H1 (cell line): Measurements from ENCODE around the gene MRPL9. TPM values are rescaled to one million over a fixed set of nuclear protein-coding genes. Genes with fewer than 3 reads are reported as not detected.
A peak's percentile ranks its signal among the peaks of the same experiment; 100 is the strongest.

Experiments
- CTCF ChIA-PET: fragments of 300-600 bp; sonication (Branson Sonifier 250); formaldehyde crosslinking; loops from one replicate; lab custom pipeline; 2021; ENCODE audit not compliant: partially characterized antibody; lab: Charles Lee
- POLR2A ChIA-PET: fragments of 300-600 bp; sonication (Branson Sonifier 250); formaldehyde crosslinking; loops from one replicate; lab custom pipeline; 2021; ENCODE audit warnings: inconsistent platforms; ENCODE audit not compliant: partially characterized antibody; lab: Charles Lee
- DNase-seq, 2 experiments: peaks; one replicate each; pipeline versions ENCODE4 v3.0.0 to v3.0.0-alpha.2; 2010 to 2022; ENCODE audit warnings: low spot score in 2 of 2, low read depth in 1 of 2, mixed read lengths in 1 of 2
- FAIRE-seq: peaks from 2 replicates; lab custom pipeline; 2011; peaks lifted over from hg19 to GRCh38; lab: Jason Lieb, UNC
- H2AFZ ChIP-seq: 2 replicates; pipeline ENCODE4 v1.8.1; 2012; ENCODE audit warnings: low read length, inconsistent platforms
- H2AK5ac ChIP-seq: 2 replicates; pipeline ENCODE4 v1.6.1; 2013; ENCODE audit warnings: low read depth, low read length
- H2BK120ac ChIP-seq: replicated peaks from 2 replicates; pipeline ENCODE3; 2013; ENCODE audit warnings: low read depth, low read length, inconsistent platforms
- H2BK12ac ChIP-seq: 2 replicates; pipeline ENCODE4 v1.6.1; 2013; ENCODE audit warnings: low read depth, low read length
- H2BK15ac ChIP-seq: 2 replicates; pipeline ENCODE4 v1.6.1; 2013; ENCODE audit warnings: low read length
- H2BK20ac ChIP-seq: 2 replicates; pipeline ENCODE4 v1.6.1; 2013; ENCODE audit warnings: low read length
- H2BK5ac ChIP-seq: 2 replicates; pipeline ENCODE4 v1.6.1; 2013; ENCODE audit warnings: low read depth, low read length
- H3K14ac ChIP-seq: 2 replicates; pipeline ENCODE4 v1.6.1; 2013; ENCODE audit warnings: inconsistent platforms; ENCODE audit not compliant: insufficient read length
- H3K18ac ChIP-seq: 2 replicates; pipeline ENCODE4 v1.6.1; 2013; ENCODE audit warnings: low read length; ENCODE audit errors: extremely low read depth
- H3K23ac ChIP-seq: 2 replicates; pipeline ENCODE4 v1.6.1; 2013; ENCODE audit warnings: inconsistent platforms; ENCODE audit not compliant: insufficient read length
- H3K23me2 ChIP-seq: 2 replicates; pipeline ENCODE4 v1.6.1; 2013; ENCODE audit warnings: low read depth, low read length
- H3K27ac ChIP-seq: 2 replicates; pipeline ENCODE4 v1.6.1; 2011; ENCODE audit warnings: low read depth, low read length, inconsistent platforms
- H3K27me3 ChIP-seq, 4 experiments: replicated peaks in 1 of 4; 1 replicate in 1 of 4; 2 replicates in 3 of 4; pipeline versions ENCODE4 v1.6.1 to v1.8.1; 2011 to 2013; ENCODE audit warnings: low read length in 3 of 4, mild to moderate bottlenecking in 3 of 4, inconsistent platforms in 2 of 4, mixed read lengths in 2 of 4, moderate library complexity in 1 of 4; ENCODE audit not compliant: control insufficient read depth in 3 of 4, insufficient read depth in 3 of 4; ENCODE audit errors: extremely low read depth in 1 of 4
- H3K36me3 ChIP-seq, 4 experiments: 2 replicates each; pipeline versions ENCODE4 v1.6.1 to v1.8.1; 2011 to 2013; ENCODE audit warnings: mild to moderate bottlenecking in 4 of 4, low read length in 3 of 4, moderate library complexity in 2 of 4, control low read depth in 1 of 4, inconsistent platforms in 1 of 4; ENCODE audit not compliant: insufficient read depth in 4 of 4, control insufficient read depth in 2 of 4
- H3K4ac ChIP-seq: replicated peaks from 2 replicates; pipeline ENCODE3; 2013; ENCODE audit warnings: low read length, low read depth, mixed read lengths, inconsistent platforms; ENCODE audit not compliant: insufficient read length
- H3K4me1 ChIP-seq, 4 experiments: replicated peaks in 1 of 4; 1 replicate in 1 of 4; 2 replicates in 3 of 4; pipeline versions ENCODE4 v1.6.1 to v1.8.1; 2011 to 2013; ENCODE audit warnings: low read length in 3 of 4, inconsistent platforms in 2 of 4, mixed read lengths in 1 of 4; ENCODE audit not compliant: insufficient read depth in 4 of 4, control insufficient read depth in 3 of 4
- H3K4me2 ChIP-seq, 2 experiments: 2 replicates each; pipeline versions ENCODE4 v1.6.1 to v1.8.1; 2011 to 2013; ENCODE audit warnings: low read depth in 2 of 2, low read length in 2 of 2, control low read depth in 1 of 2, inconsistent platforms in 1 of 2, mild to moderate bottlenecking in 1 of 2; ENCODE audit not compliant: insufficient read depth in 1 of 2
- H3K4me3 ChIP-seq, 4 experiments: fragments of 200-600, 300-600 bp in 1 of 4; sonication (generic), shearing (Covaris generic), sonication (Bioruptor Twin) in 1 of 4; 2 replicates each; pipeline versions ENCODE4 v1.5.1 to v1.8.1; 2011 to 2016; ENCODE audit warnings: low read length in 4 of 4, low read depth in 3 of 4, control low read depth in 2 of 4, inconsistent platforms in 2 of 4, mild to moderate bottlenecking in 2 of 4, mixed read lengths in 1 of 4, moderate library complexity in 1 of 4; ENCODE audit not compliant: insufficient read depth in 2 of 4; ENCODE audit errors: extremely low read depth in 1 of 4
- H3K56ac ChIP-seq: replicated peaks from 2 replicates; pipeline ENCODE3; 2013; ENCODE audit warnings: low read depth, mild to moderate bottlenecking, mixed read lengths, low read length, inconsistent platforms; ENCODE audit not compliant: insufficient read length
- H3K79me1 ChIP-seq: 2 replicates; pipeline ENCODE4 v1.6.1; 2013; ENCODE audit warnings: low read depth, low read length, control low read depth
- H3K79me2 ChIP-seq, 2 experiments: 2 replicates each; pipeline versions ENCODE4 v1.6.1 to v1.8.1; 2012 to 2013; ENCODE audit warnings: low read length in 2 of 2, mild to moderate bottlenecking in 2 of 2, inconsistent platforms in 1 of 2; ENCODE audit not compliant: insufficient read depth in 2 of 2, control insufficient read depth in 1 of 2
- H3K9ac ChIP-seq, 4 experiments: replicated peaks in 1 of 4; 1 replicate in 1 of 4; 2 replicates in 3 of 4; pipeline versions ENCODE4 v1.6.1 to v1.8.1; 2011 to 2013; ENCODE audit warnings: low read depth in 3 of 4, low read length in 3 of 4, control low read depth in 2 of 4, mild to moderate bottlenecking in 2 of 4, moderate library complexity in 2 of 4, inconsistent platforms in 1 of 4; ENCODE audit errors: extremely low read depth in 1 of 4
- H3K9me3 ChIP-seq, 2 experiments: 2 replicates each; pipeline versions ENCODE4 v1.6.1 to v1.8.1; 2012 to 2013; ENCODE audit warnings: mild to moderate bottlenecking in 2 of 2, moderate library complexity in 2 of 2, control low read depth in 1 of 2, inconsistent platforms in 1 of 2, low read depth in 1 of 2, low read length in 1 of 2, mixed read lengths in 1 of 2; ENCODE audit not compliant: insufficient read depth in 2 of 2
- H4K20me1 ChIP-seq, 2 experiments: replicated peaks in 1 of 2; 2 replicates each; pipeline versions ENCODE3 to v1.8.1; 2011 to 2013; ENCODE audit warnings: inconsistent platforms in 2 of 2, low read length in 2 of 2, mild to moderate bottlenecking in 1 of 2; ENCODE audit not compliant: insufficient read depth in 2 of 2, control insufficient read depth in 1 of 2
- H4K5ac ChIP-seq: 2 replicates; pipeline ENCODE4 v1.6.1; 2013; ENCODE audit warnings: low read length, low read depth, mixed read lengths, inconsistent platforms; ENCODE audit not compliant: insufficient read length
- H4K8ac ChIP-seq: 2 replicates; pipeline ENCODE4 v1.8.0; 2013; ENCODE audit warnings: mild to moderate bottlenecking, moderate library complexity, low read length, inconsistent platforms; ENCODE audit not compliant: insufficient read depth; ENCODE audit errors: extremely low read depth
- H4K91ac ChIP-seq: replicated peaks from 2 replicates; pipeline ENCODE3; 2013; ENCODE audit warnings: low read length, mixed read lengths, inconsistent platforms; ENCODE audit not compliant: insufficient read length
- CHD1 ChIP-seq: IDR thresholded peaks from 2 replicates; pipeline ENCODE4 v1.6.1; 2012; ENCODE audit warnings: low read depth, low read length, improper control_type of control experiment
- JUN ChIP-seq: IDR thresholded peaks from 2 replicates; pipeline ENCODE4 v1.6.1; 2011; ENCODE audit warnings: low read depth, mild to moderate bottlenecking, improper control_type of control experiment, low read length
- WGBS, 2 experiments: shearing (Covaris generic) in 1 of 2; methylation state at CpG; one replicate each; pipeline versions ENCODE4 v1.1.6 to v1.1.7; 2013 to 2015; ENCODE audit warnings: low lambda C conversion rate in 2 of 2, mixed read lengths in 2 of 2, inconsistent platforms in 1 of 2, low coverage in 1 of 2, missing lambda C conversion rate in 1 of 2; ENCODE audit not compliant: insufficient replicate concordance in 2 of 2, insufficient coverage in 1 of 2, insufficient read length in 1 of 2; ENCODE audit errors: extremely low coverage in 1 of 2, missing lambda C conversion rate in 1 of 2; 5-methylcytosine and 5-hydroxymethylcytosine counted together
- polyA plus RNA-seq, 7 experiments: library from polyadenylated mRNA; depleted of rRNA in 3 of 7; stranded (reverse) in 5 of 7; unstranded in 2 of 7; fragments of >200 nt in 5 of 7; fragments of 200-250 nt in 2 of 7; gene quantifications; 1 replicate in 5 of 7; 2 replicates in 1 of 7; 4 replicates in 1 of 7; pipeline versions ENCODE4 v1.2.1 to v1.2.3, GENCODE V29; 2011 to 2013; ENCODE audit warnings: missing spikeins in 2 of 7, mixed read lengths in 2 of 7
- total RNA-seq: library from RNA; stranded (reverse); fragmentation: NEBNext Ultra II Directional; extraction: Animal tissue kit (Norgen Biotek cat#: 25700); gene quantifications from 2 replicates; pipeline ENCODE4 v1.2.1, GENCODE V29; 2021

MRPL9 gene
- total and polyA plus RNA-seq, 2 of the 8 experiments (the other 6 are each of a cell fraction or from before 2014, with no cell fraction given) = 74.9 to 113 TPM

GRCh38 chr1:151718011-151718431 lies 45.3 kb downstream of the MRPL9 start:
- 62% methylated on average over 4 of the region's 4 CpGs; no CpG with 5 or more reads in 1 of the 2 experiments for WGBS, 2 experiments
- Histone ChIP-seq H3K9me3 (no peaks in the 10 kb centered on the region), H2BK20ac (no peak overlapping the region), H3K23ac (no peak overlapping the region), H4K8ac (no peak overlapping the region), H3K4me3 (no peak overlapping the region), H3K18ac (no peak overlapping the region), H3K27ac (no peak overlapping the region), H3K79me1 (no peaks in the 10 kb centered on the region; the same call in 1 of the 2 replicates), H2AK5ac (no peak overlapping the region), H2AFZ (no peak overlapping the region), H3K4me1 (peaks cover 2 to 8% (median 5%) of the 10 kb centered on the region in 4 experiments), H3K36me3 (no peaks in the 10 kb centered on the region), H2BK15ac (no peak overlapping the region), H4K20me1 (peaks cover 0 to 1% of the 10 kb centered on the region in 2 experiments), H4K5ac (no peak overlapping the region), H2BK5ac (no peak overlapping the region), H3K56ac (no peak overlapping the region), H3K23me2 (peaks cover 11% of the 10 kb centered on the region; the same call in 1 of the 2 replicates), H3K79me2 (no peaks in the 10 kb centered on the region), H3K9ac (no peak overlapping the region), H3K4me2 (peak overlapping the region in 1 of 2 experiments; percentile 76; a peak in 1 of 4 replicates), H3K14ac (no peak overlapping the region), H3K27me3 (peaks cover 6 to 34% (median 28%) of the 10 kb centered on the region in 4 experiments), H2BK120ac (no peak overlapping the region), H2BK12ac (no peak overlapping the region), H4K91ac (no peak overlapping the region), H3K4ac (no peak overlapping the region)
- TF ChIP-seq JUN (no peak), CHD1 (no peak)
- no peak for FAIRE-seq
- DNase-seq = no peak
- POLR2A ChIA-PET = interaction anchor here (1.1 to 1.3 kb wide), 2 partner anchors 11 to 45 kb away, joined by 3 to 4 read pairs; partner anchors contain the start of gene MRPL9
- CTCF ChIA-PET = interaction anchor here (1.2 to 4.8 kb wide), 3 partner anchors 10 to 118 kb away, joined by 5 to 41 read pairs (median 6); no protein-coding TSS in a partner anchor
